MCF 10A (cell line): ENCODE measurements around the gene KREMEN1. TPM values are rescaled to one million over a fixed set of nuclear protein-coding genes. Genes with fewer than 3 reads are reported as not detected.

Source experiments
- BruUV-seq: library from RNA; stranded (reverse); fragments of 400-500 nt; replicated peaks from 2 replicates; lab custom pipeline; 2021; lab: Mats Ljungman, UMichigan
- CTCF ChIA-PET: fragments of 300-600 bp; sonication (Branson Sonifier 250); formaldehyde crosslinking; extraction: SDS; loops from one replicate; lab custom pipeline; 2021; ENCODE audit warnings: antibody characterized with exemption, inconsistent platforms; lab: Yijun Ruan, JAX
- POLR2A ChIA-PET: fragments of 300-600, 350-650 bp; sonication (Branson Sonifier 250); formaldehyde crosslinking; extraction: SDS; loops from one replicate; lab custom pipeline; 2020; ENCODE audit warnings: antibody characterized with exemption, inconsistent platforms; lab: Yijun Ruan, JAX
- DNase-seq: peaks from one replicate; pipeline ENCODE4 v3.0.0-alpha.2; 2018; ENCODE audit not compliant: unreplicated experiment
- H3K27ac Mint-ChIP-seq: one replicate; pipeline ENCODE4 v1.8.0; 2022; ENCODE audit warnings: mild to moderate bottlenecking, low read depth, mixed read lengths; ENCODE audit not compliant: unreplicated experiment
- H3K27me3 Mint-ChIP-seq: one replicate; pipeline ENCODE4 v1.8.0; 2022; ENCODE audit warnings: mixed read lengths; ENCODE audit not compliant: insufficient read depth, unreplicated experiment
- H3K36me3 Mint-ChIP-seq: one replicate; pipeline ENCODE4 v1.8.0; 2022; ENCODE audit warnings: mild to moderate bottlenecking, moderate library complexity, mixed read lengths; ENCODE audit not compliant: insufficient read depth, unreplicated experiment
- H3K4me1 Mint-ChIP-seq: one replicate; pipeline ENCODE4 v1.8.0; 2022; ENCODE audit warnings: mixed read lengths; ENCODE audit not compliant: insufficient read depth, unreplicated experiment
- H3K4me3 Mint-ChIP-seq: one replicate; pipeline ENCODE4 v1.8.0; 2022; ENCODE audit warnings: mild to moderate bottlenecking, moderate library complexity, mixed read lengths; ENCODE audit not compliant: unreplicated experiment
- H3K9me3 Mint-ChIP-seq: one replicate; pipeline ENCODE4 v1.8.0; 2022; ENCODE audit warnings: mixed read lengths; ENCODE audit not compliant: unreplicated experiment
- CTCF ChIP-seq: fragments of 200-600 bp; IDR thresholded peaks from one replicate; pipeline ENCODE4 v1.8.0; 2022; ENCODE audit warnings: antibody characterized with exemption, mild to moderate bottlenecking; ENCODE audit not compliant: unreplicated experiment
- intact Hi-C: fragments of 100-400 bp; cut with micrococcal nuclease; formaldehyde crosslinking; loops from 2 replicates; pipeline ENCODE4 v1.14.1; 2022
- total RNA-seq: library from RNA; stranded (reverse); gene quantifications from 2 replicates; pipeline ENCODE4 v1.2.3, GENCODE V29; 2022

KREMEN1 gene
- total RNA-seq, 1 experiment from 2014 or later, result 3.6 TPM

- no peak for TF ChIP-seq CTCF
- BruUV-seq, result no TSS peak
- DNase-seq, result no peak
- H3K9me3 Mint-ChIP-seq, result no peaks in the 10 kb centered on the region
- intact Hi-C loops, result loop anchor here (10.0 kb wide), 2 partner anchors 81 to 551 kb away; partner anchors contain the start of gene KREMEN1
- peaks cover 15% of the 10 kb centered on the region for H3K27me3 Mint-ChIP-seq
- ChIA-PET CTCF (interaction anchor here (0.7 kb wide), 1 partner anchor 116 kb away, joined by 3 read pairs; no protein-coding TSS in a partner anchor), POLR2A (interaction anchor here (1.1 kb wide), 1 partner anchor 38 kb away, joined by 3 read pairs; no protein-coding TSS in a partner anchor)
- H3K27ac Mint-ChIP-seq, result no peak overlapping the region
- peaks cover 6% of the 10 kb centered on the region for H3K4me1 Mint-ChIP-seq
- H3K4me3 Mint-ChIP-seq, result no peak overlapping the region
- no peaks in the 10 kb centered on the region for H3K36me3 Mint-ChIP-seq
Measured at GRCh38 chr22:29155966-29156365, 83.1 kb downstream of the KREMEN1 start.

- intact Hi-C loops, result loop anchor here (10.0 kb wide), 2 partner anchors 82 to 552 kb away; partner anchors contain the start of gene KREMEN1
- H3K27ac Mint-ChIP-seq, result no peak overlapping the region
- no peak overlapping the region for H3K4me3 Mint-ChIP-seq
- H3K27me3 Mint-ChIP-seq, result peaks cover 19% of the 10 kb centered on the region
- H3K36me3 Mint-ChIP-seq, result no peaks in the 10 kb centered on the region
- ChIA-PET CTCF (no interaction called here), POLR2A (interaction anchor here (0.6 kb wide), 1 partner anchor 309 kb away, joined by 3 read pairs; no protein-coding TSS in a partner anchor)
- DNase-seq, result no peak
- no peak for TF ChIP-seq CTCF
- no peaks in the 10 kb centered on the region for H3K9me3 Mint-ChIP-seq
- peaks cover 6% of the 10 kb centered on the region for H3K4me1 Mint-ChIP-seq
- no TSS peak for BruUV-seq
Measured at GRCh38 chr22:29156507-29156906, 83.7 kb downstream of the KREMEN1 start.

GRCh38 chr22:29157759-29158535 lies 85.1 kb downstream of the KREMEN1 start:
- CTCF ChIA-PET, result interaction anchor here (1.2 kb wide), 1 partner anchor 96 kb away, joined by 3 read pairs; no protein-coding TSS in a partner anchor
- intact Hi-C loops, result loop anchor here (10.0 kb wide), 2 partner anchors 83 to 553 kb away; partner anchors contain the start of gene KREMEN1

More at GRCh38 chr22:29157759-29158535, 85.1 kb downstream of the KREMEN1 start:
- POLR2A ChIA-PET, result no interaction called here
- no peak overlapping the region for H3K27ac Mint-ChIP-seq
- peaks cover 6% of the 10 kb centered on the region for H3K4me1 Mint-ChIP-seq
- peak; percentile 5 for DNase-seq
- no peak overlapping the region for H3K4me3 Mint-ChIP-seq
- no peaks in the 10 kb centered on the region for H3K9me3 Mint-ChIP-seq
- TF ChIP-seq CTCF, result no peak
- peaks cover 19% of the 10 kb centered on the region for H3K27me3 Mint-ChIP-seq
- no TSS peak for BruUV-seq
- H3K36me3 Mint-ChIP-seq, result no peaks in the 10 kb centered on the region
